H1 (cell line): Measurements from ENCODE around the gene SFMBT2. TPM values are rescaled to one million over a fixed set of nuclear protein-coding genes. Genes with fewer than 3 reads are reported as not detected.

ENCODE experiments used
- BRCA1 ChIP-seq: IDR thresholded peaks from 2 replicates; pipeline ENCODE4 v1.6.1; 2012; ENCODE audit warnings: low read depth, low read length, improper control_type of control experiment
- HDAC2 ChIP-seq, 2 experiments: fragments of 300-600 bp in 1 of 2; sonication (generic) in 1 of 2; IDR thresholded peaks; 2 replicates each; pipeline ENCODE4 v1.6.1; 2011 to 2012; ENCODE audit warnings: low read depth in 2 of 2, low read length in 2 of 2, mild to moderate bottlenecking in 2 of 2, moderate library complexity in 2 of 2, borderline replicate concordance in 1 of 2, inconsistent platforms in 1 of 2
- POLR2A ChIP-seq, 2 experiments: IDR thresholded peaks; 1 replicate in 1 of 2; 2 replicates in 1 of 2; pipeline ENCODE4 v1.6.1; 2011; ENCODE audit warnings: low read depth in 2 of 2, low read length in 2 of 2, mild to moderate bottlenecking in 2 of 2; ENCODE audit errors: control extremely low read depth in 1 of 2
- polyA plus RNA-seq, 7 experiments: library from polyadenylated mRNA; depleted of rRNA in 3 of 7; stranded (reverse) in 5 of 7; unstranded in 2 of 7; fragments of >200 nt in 5 of 7; fragments of 200-250 nt in 2 of 7; gene quantifications; 1 replicate in 5 of 7; 2 replicates in 1 of 7; 4 replicates in 1 of 7; pipeline versions ENCODE4 v1.2.1 to v1.2.3, GENCODE V29; 2011 to 2013; ENCODE audit warnings: missing spikeins in 2 of 7, mixed read lengths in 2 of 7
- total RNA-seq: library from RNA; stranded (reverse); fragmentation: NEBNext Ultra II Directional; extraction: Animal tissue kit (Norgen Biotek cat#: 25700); gene quantifications from 2 replicates; pipeline ENCODE4 v1.2.1, GENCODE V29; 2021

SFMBT2 gene
- total and polyA plus RNA-seq, 2 of the 8 experiments (the other 6 are each of a cell fraction or from before 2014, with no cell fraction given) = 2.9 to 11.0 TPM

DNA sequence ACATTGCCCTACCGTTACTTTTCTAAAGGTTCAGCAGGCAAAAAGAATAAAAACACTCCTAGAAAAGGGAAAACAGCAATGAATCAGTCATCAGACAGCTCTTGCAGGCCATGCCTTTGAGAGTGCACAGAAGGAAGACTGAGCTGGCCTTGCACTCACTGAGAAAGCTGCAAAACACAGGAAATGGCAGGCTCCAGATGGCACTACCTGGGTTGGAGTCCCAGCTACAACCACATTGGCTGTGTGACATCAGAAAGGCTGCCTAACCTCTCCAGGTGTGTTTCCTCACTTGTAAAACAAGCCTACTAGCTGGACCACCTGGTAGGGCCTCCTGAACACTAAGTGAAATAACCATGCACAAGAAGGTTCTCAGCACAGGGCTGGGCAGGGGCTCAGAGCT is 113.7 kb downstream of the SFMBT2 start (continued):
- TF ChIP-seq HDAC2 (IDR thresholded peaks at IDR 0.05; ENCODE audit: borderline replicate concordance in 1 of 2, low read depth in 2 of 2, low read length in 2 of 2) (no peak), POLR2A (IDR thresholded peaks at IDR 0.05; ENCODE audit: control extremely low read depth in 1 of 2, low read depth in 2 of 2, low read length in 2 of 2) (no peak), BRCA1 (no peak)
